ENCODE data around the gene PAGE2B. TPM values are rescaled to one million over a fixed set of nuclear protein-coding genes. Genes with fewer than 3 reads are reported as not detected.

PAGE2B gene
- total RNA-seq, 1 experiment from 2014 or later: not detected

DNA sequence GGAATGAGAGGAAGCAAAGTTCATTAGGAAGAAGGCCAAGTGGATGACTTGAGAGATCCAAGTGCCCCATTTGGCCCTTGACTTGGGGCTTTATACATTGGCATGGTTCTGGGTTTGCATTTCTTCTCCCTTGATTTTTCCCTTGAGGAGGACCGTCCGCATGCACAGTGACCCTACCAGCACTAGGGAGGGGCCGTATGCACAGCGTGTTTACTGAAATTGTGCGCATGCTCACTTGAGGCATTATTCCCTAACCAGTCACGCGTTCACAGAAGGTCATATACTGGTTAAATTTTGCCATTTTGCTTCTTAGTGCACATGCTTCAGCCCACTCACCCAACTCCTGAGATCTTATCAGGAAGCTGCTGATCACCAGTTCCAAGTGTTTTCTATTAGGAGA is 49.1 kb downstream of the PAGE2B start:
- Histone ChIP-seq H3K27me3 (ENCODE audit: insufficient read depth, low read length) (no peaks in the 10 kb centered on the region; the same call in 1 of the 2 replicates), H4K20me1 (ENCODE audit: insufficient read depth) (no peaks in the 10 kb centered on the region), H3K4me3 (replicated peaks in 1 of 2; ENCODE audit: low read depth in 1 of 2, low read length in 2 of 2) (no peak overlapping the region), H3K79me2 (ENCODE audit: insufficient read depth, low read length) (no peaks in the 10 kb centered on the region), H3K4me1 (ENCODE audit: control insufficient read depth in 1 of 2, insufficient read depth in 2 of 2, low read length in 2 of 2) (no peaks in the 10 kb centered on the region), H3K27ac (ENCODE audit: low read depth, low read length) (no peak overlapping the region), H2AFZ (ENCODE audit: low read depth, low read length, poor library complexity, severe bottlenecking) (no peak overlapping the region), H3K9me3 (ENCODE audit: control insufficient read depth in 1 of 2, insufficient read depth in 1 of 2, low read depth in 1 of 2, low read length in 2 of 2) (no peaks in the 10 kb centered on the region), H3K4me2 (ENCODE audit: low read length) (no peak overlapping the region), H3K9me2 (ENCODE audit: insufficient read depth) (no peaks in the 10 kb centered on the region), H3K36me3 (ENCODE audit: control insufficient read depth in 1 of 2, insufficient read depth in 2 of 2, low read length in 2 of 2) (no peaks in the 10 kb centered on the region), H3K9ac (ENCODE audit: low read length) (no peak overlapping the region)
- no peak for DNase-seq (ENCODE audit: low read depth, low spot score)
- RAD21 ChIA-PET (ENCODE audit: low non-redundant PET in 1 of 2, low total read pairs in 2 of 2, uncharacterized antibody in 2 of 2, unreplicated experiment in 2 of 2): no interaction called here
- CTCF ChIA-PET: no interaction called here
- TF ChIP-seq FOSL1 (IDR thresholded peaks at IDR 0.05; ENCODE audit: low read depth) (no peak), CBX3 (IDR thresholded peaks at IDR 0.05; ENCODE audit: low read depth) (no peak), SIN3A (IDR thresholded peaks at IDR 0.05; ENCODE audit: low read depth) (no peak), EGR1 (IDR thresholded peaks at IDR 0.05; ENCODE audit: low read depth) (no peak), YY1 (IDR thresholded peaks at IDR 0.05; ENCODE audit: extremely low read depth, insufficient replicate concordance, low read depth, low read length) (no peak), EZH2phosphoT487 (IDR thresholded peaks at IDR 0.05; ENCODE audit: borderline replicate concordance) (no peak), POLR2A (IDR thresholded peaks at IDR 0.05; ENCODE audit: borderline replicate concordance, extremely low read depth, insufficient read depth, insufficient read length) (no peak), CEBPB (IDR thresholded peaks at IDR 0.05; ENCODE audit: low read depth) (no peak), EZH2 (IDR thresholded peaks at IDR 0.05) (no peak), TCF7L2 (IDR thresholded peaks at IDR 0.05; ENCODE audit: borderline replicate concordance, extremely low read depth, insufficient read depth, insufficient read length) (no peak), SP1 (IDR thresholded peaks at IDR 0.05; ENCODE audit: low read depth) (no peak)
- POLR2A ChIA-PET: no interaction called here
- no TSS peak for BruUV-seq (replicated peaks)
- intact Hi-C loops (cut with micrococcal nuclease): no loop called here
- ATAC-seq: no peak

GRCh38 chrX:55127692-55128091 is 52.9 kb downstream of the PAGE2B start:
- H3K4me3 ChIP-seq (replicated peaks in 1 of 2; ENCODE audit: low read depth in 1 of 2, low read length in 2 of 2): no peak overlapping the region
- no peak for DNase-seq (ENCODE audit: low read depth, low spot score)
- TF ChIP-seq SP1 (IDR thresholded peaks at IDR 0.05; ENCODE audit: low read depth) (no peak), CEBPB (IDR thresholded peaks at IDR 0.05; ENCODE audit: low read depth) (peak; percentile 29; the same call in 1 of the 2 replicates), MAX (IDR thresholded peaks at IDR 0.05) (no peak)
- no peak overlapping the region for H3K27ac ChIP-seq (ENCODE audit: low read depth, low read length)
- no peaks in the 10 kb centered on the region for H3K9me2 ChIP-seq (ENCODE audit: insufficient read depth)
- no peaks in the 10 kb centered on the region for H4K20me1 ChIP-seq (ENCODE audit: insufficient read depth)
- H3K79me2 ChIP-seq (ENCODE audit: insufficient read depth, low read length): no peaks in the 10 kb centered on the region
- no peak overlapping the region for H2AFZ ChIP-seq (ENCODE audit: low read depth, low read length, poor library complexity, severe bottlenecking)
- CTCF ChIA-PET: no interaction called here
- no peak overlapping the region for H3K9ac ChIP-seq (ENCODE audit: low read length)
- intact Hi-C loops (cut with micrococcal nuclease): no loop called here
- POLR2A ChIA-PET: no interaction called here
- no peaks in the 10 kb centered on the region for H3K9me3 ChIP-seq (ENCODE audit: control insufficient read depth in 1 of 2, insufficient read depth in 1 of 2, low read depth in 1 of 2, low read length in 2 of 2)
- no TSS peak for BruUV-seq (replicated peaks)
- RAD21 ChIA-PET (ENCODE audit: low non-redundant PET in 1 of 2, low total read pairs in 2 of 2, uncharacterized antibody in 2 of 2, unreplicated experiment in 2 of 2): no interaction called here
- ATAC-seq: no peak
- H3K4me1 ChIP-seq (ENCODE audit: control insufficient read depth in 1 of 2, insufficient read depth in 2 of 2, low read length in 2 of 2): no peaks in the 10 kb centered on the region
- no peak overlapping the region for H3K4me2 ChIP-seq (ENCODE audit: low read length)
- no peaks in the 10 kb centered on the region for H3K36me3 ChIP-seq (ENCODE audit: control insufficient read depth in 1 of 2, insufficient read depth in 2 of 2, low read length in 2 of 2)
- no peaks in the 10 kb centered on the region for H3K27me3 ChIP-seq (ENCODE audit: insufficient read depth, low read length)

Other genes starting within 250 kb of the PAGE2B start
- gene TRO, start 154.2 kb upstream of the PAGE2B start, total RNA-seq (2021; ENCODE audit: unreplicated experiment): 0.25 TPM
- 0.81 TPM for gene PFKFB1, start 80.8 kb upstream of the PAGE2B start, total RNA-seq (2021; ENCODE audit: unreplicated experiment)
- gene APEX2, start 74.7 kb upstream of the PAGE2B start, total RNA-seq (2021; ENCODE audit: unreplicated experiment): 28.2 TPM
- not detected for gene ALAS2, start 44.1 kb upstream of the PAGE2B start, total RNA-seq (2021; ENCODE audit: unreplicated experiment)
- not detected for gene PAGE2, start 14.0 kb downstream of the PAGE2B start, total RNA-seq (2021; ENCODE audit: unreplicated experiment)
- not detected for gene PAGE5, start 145.3 kb downstream of the PAGE2B start, total RNA-seq (2021; ENCODE audit: unreplicated experiment)
- gene PAGE3, start 189.9 kb downstream of the PAGE2B start, total RNA-seq (2021; ENCODE audit: unreplicated experiment): not detected